ENCODE results near the gene JPH4. TPM values are rescaled to one million over a fixed set of nuclear protein-coding genes. Genes with fewer than 3 reads are reported as not detected.
A peak's percentile ranks its signal among the peaks of the same experiment; 100 is the strongest.

The JPH4 gene
- total RNA-seq, 2 donors from 2014 or later, result 0.39 TPM; not detected in 1

DNA sequence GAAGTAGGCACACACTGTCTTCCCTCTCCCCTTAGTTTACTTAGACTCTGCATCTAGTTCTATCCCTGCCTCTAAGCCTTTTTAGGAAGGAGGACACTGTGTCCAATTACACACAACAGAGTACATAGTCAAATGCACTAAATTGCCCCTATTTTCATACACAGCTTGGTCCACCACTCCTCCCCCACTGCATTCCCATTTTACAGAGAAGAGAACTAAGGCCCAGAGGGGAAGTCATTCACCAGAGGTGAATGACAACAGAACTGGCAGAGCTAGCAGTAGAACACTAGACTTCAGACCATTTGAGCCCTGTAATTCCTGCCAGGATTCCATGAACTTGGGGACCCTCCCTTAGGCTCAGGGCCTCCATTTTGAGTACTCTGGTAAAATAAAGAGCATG is 1.1 kb upstream of the JPH4 start:
- no peak overlapping the region for H3K4me3 ChIP-seq
- H3K4me1 ChIP-seq, result peaks cover 0 to 24% of the 10 kb centered on the region in 2 donors
- H3K9me3 ChIP-seq, result no peaks in the 10 kb centered on the region
- H3K27ac ChIP-seq, result no peak overlapping the region
- DNase-seq (ENCODE audit: low spot score), result no peak
- TF ChIP-seq, protein P1, sequence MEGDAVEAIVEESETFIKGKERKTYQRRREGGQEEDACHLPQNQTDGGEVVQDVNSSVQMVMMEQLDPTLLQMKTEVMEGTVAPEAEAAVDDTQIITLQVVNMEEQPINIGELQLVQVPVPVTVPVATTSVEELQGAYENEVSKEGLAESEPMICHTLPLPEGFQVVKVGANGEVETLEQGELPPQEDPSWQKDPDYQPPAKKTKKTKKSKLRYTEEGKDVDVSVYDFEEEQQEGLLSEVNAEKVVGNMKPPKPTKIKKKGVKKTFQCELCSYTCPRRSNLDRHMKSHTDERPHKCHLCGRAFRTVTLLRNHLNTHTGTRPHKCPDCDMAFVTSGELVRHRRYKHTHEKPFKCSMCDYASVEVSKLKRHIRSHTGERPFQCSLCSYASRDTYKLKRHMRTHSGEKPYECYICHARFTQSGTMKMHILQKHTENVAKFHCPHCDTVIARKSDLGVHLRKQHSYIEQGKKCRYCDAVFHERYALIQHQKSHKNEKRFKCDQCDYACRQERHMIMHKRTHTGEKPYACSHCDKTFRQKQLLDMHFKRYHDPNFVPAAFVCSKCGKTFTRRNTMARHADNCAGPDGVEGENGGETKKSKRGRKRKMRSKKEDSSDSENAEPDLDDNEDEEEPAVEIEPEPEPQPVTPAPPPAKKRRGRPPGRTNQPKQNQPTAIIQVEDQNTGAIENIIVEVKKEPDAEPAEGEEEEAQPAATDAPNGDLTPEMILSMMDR (IDR thresholded peaks at IDR 0.05), result no peak
- peaks cover 15 to 38% of the 10 kb centered on the region in 2 donors for H3K27me3 ChIP-seq
- no peaks in the 10 kb centered on the region for H3K36me3 ChIP-seq

DNA sequence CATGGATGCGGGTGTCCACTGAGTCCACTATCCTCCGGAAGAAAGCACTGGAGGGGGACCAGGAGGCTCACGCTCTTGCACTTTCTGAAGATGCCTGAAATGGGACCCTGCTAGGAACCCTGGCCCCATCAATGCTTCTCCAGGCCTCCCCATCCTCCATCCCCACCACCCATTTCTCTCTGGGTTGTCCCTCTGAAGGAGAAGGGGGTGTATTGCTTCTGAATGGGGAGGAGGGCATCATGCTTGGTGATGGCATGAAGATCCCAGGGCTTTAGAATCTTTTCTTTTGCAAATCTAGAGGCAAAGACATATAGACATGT is 681 bp upstream of the JPH4 start:
- Histone ChIP-seq H3K27ac (no peak overlapping the region), H3K4me3 (no peak overlapping the region), H3K4me1 (peaks cover 0 to 24% of the 10 kb centered on the region in 2 donors), H3K9me3 (no peaks in the 10 kb centered on the region), H3K36me3 (no peaks in the 10 kb centered on the region), H3K27me3 (peaks cover 15 to 38% of the 10 kb centered on the region in 2 donors)
- DNase-seq (ENCODE audit: low spot score), result no peak
- TF ChIP-seq, protein P1 (IDR thresholded peaks at IDR 0.05), result no peak

DNA sequence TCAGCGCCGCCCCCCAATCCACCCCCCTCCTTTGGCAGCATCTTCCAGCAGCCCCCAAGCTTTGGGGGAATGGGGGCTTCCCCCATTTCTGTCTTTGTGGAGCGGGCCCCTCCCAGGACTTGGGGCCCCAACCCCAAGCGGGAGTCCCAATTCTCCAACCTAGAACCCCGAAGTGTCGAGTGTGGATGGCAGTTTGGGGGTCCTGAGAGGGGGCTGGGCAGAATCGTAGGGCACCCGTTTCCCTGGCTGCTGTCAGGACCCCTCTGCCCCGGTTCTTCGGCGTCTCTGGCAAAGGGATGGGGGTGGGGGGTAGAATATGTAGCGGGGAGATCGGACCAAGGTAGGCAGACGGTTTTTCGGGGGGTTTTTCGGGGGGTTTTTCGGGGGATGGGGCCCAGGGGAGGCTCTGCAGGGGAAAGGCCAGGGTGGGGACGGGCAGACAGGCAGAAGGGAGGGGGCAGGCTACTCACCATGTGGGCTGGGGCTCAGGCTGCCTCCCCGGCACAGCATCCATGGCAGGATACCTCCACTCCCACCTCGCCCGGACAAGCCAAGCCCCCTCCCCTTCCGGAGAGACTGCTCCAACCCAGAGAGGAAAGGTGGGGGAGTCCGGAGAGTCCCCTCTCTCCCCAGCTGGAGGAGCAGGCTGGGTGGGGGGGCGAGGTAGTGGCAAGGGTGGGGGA is 739 bp downstream of the JPH4 start:
- Histone ChIP-seq H3K36me3 (no peaks in the 10 kb centered on the region), H3K27ac (no peak overlapping the region), H3K9me3 (no peaks in the 10 kb centered on the region), H3K27me3 (peaks cover 15 to 38% of the 10 kb centered on the region in 2 donors), H3K4me1 (peaks cover 0 to 24% of the 10 kb centered on the region in 2 donors), H3K4me3 (no peak overlapping the region)
- DNase-seq (ENCODE audit: low spot score), result peak; percentile 28
- TF ChIP-seq, protein P1 (IDR thresholded peaks at IDR 0.05), result no peak

DNA sequence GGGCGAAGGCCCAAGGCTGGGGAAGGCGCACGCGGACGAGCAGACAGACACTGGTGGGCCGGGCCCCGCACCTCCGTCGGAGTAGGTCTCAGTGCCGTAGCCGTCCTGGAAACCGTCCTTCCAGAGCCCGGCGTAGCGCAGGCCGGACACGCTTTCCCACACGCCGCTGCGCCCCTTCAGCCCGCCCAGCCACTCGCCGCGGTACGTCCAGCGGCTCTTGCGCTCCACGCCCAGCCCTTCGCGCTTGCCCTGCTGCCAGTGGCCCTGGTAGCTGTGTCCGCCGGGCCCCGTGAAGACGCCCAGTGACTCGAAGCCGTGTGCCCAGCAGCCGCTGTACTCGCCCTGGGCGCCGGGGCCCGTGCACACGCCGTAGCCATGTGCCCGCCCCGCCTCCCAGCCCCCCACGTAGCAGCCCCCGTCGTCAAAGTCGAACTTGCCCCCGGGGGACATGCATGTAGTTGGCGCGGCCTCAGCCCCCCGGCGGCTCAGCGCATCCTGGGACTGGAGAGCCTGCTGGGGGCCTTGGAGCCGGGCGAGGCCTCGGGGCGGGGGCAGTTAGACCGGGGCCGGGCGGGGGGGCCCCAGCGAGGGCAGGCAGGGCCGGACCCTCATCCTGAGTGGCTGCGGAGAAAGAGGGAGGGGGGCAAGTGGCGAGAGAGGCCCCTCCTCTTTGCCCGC is 1.4 kb downstream of the JPH4 start:
- peaks cover 15 to 38% of the 10 kb centered on the region in 2 donors for H3K27me3 ChIP-seq
- no peak for DNase-seq (ENCODE audit: low spot score)
- H3K9me3 ChIP-seq, result no peaks in the 10 kb centered on the region
- TF ChIP-seq, protein P1 (IDR thresholded peaks at IDR 0.05), result no peak
- peaks cover 0 to 24% of the 10 kb centered on the region in 2 donors for H3K4me1 ChIP-seq
- H3K4me3 ChIP-seq, result peak overlapping the region; percentile 6 to 43
- no peaks in the 10 kb centered on the region for H3K36me3 ChIP-seq
- H3K27ac ChIP-seq, result no peak overlapping the region

DNA sequence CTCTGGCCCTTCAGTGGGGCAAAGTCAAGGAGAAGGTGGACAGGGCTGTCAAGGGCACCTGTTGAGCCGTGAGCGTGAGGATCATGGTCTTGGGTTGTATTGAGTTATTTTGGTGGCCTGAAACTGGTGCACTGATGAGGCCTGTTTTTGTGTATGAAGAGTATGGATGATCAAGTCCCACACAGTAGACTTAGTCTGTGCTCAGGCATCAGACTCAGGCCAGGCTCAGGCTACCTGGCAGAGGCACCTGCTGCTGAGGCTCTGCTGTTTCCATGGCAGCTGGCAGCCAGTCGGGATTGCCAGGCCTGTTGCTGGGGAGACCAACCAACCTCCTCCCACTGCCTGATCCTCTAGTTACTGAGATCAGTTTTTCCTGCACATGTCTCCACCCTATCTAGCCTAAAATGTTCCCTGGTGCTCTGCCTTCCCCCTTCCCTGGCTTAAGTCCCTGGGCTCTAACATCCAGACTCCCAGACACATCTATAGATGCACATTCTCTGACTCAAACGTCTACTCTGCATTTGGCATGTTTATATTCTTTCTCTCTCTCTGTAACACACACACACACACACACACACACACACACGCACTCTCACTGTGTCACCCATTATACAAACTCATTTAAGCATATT is 5.1 kb downstream of the JPH4 start:
- H3K27ac ChIP-seq, result no peak overlapping the region
- no peak for DNase-seq (ENCODE audit: low spot score)
- TF ChIP-seq, protein P1 (IDR thresholded peaks at IDR 0.05), result no peak
- H3K27me3 ChIP-seq, result peaks cover 15 to 31% of the 10 kb centered on the region in 2 donors
- H3K9me3 ChIP-seq, result no peaks in the 10 kb centered on the region
- no peaks in the 10 kb centered on the region for H3K36me3 ChIP-seq
- peaks cover 0 to 24% of the 10 kb centered on the region in 2 donors for H3K4me1 ChIP-seq
- no peak overlapping the region for H3K4me3 ChIP-seq
